ENCODE data around the gene ILK. TPM values are rescaled to one million over a fixed set of nuclear protein-coding genes. Genes with fewer than 3 reads are reported as not detected.

ILK gene
- total RNA-seq, 1 experiment from 2014 or later, result 73.5 TPM

GRCh38 chr11:6646918-6647679 lies 43.5 kb downstream of the ILK start:
- ChIA-PET CTCF (no interaction called here), POLR2A (no interaction called here), RAD21 (ENCODE audit: low non-redundant PET in 1 of 2, low total read pairs in 2 of 2, uncharacterized antibody in 2 of 2, unreplicated experiment in 2 of 2) (no interaction called here)
- no peaks in the 10 kb centered on the region for H3K36me3 ChIP-seq (ENCODE audit: control insufficient read depth in 1 of 2, insufficient read depth in 2 of 2, low read length in 2 of 2)
- intact Hi-C loops (cut with micrococcal nuclease), result no loop called here
- H3K9ac ChIP-seq (ENCODE audit: low read length), result no peak overlapping the region
- H3K4me1 ChIP-seq (ENCODE audit: control insufficient read depth in 1 of 2, insufficient read depth in 2 of 2, low read length in 2 of 2), result peaks cover 0 to 7% of the 10 kb centered on the region in 2 experiments; a peak in 2 of 4 replicates
- H3K4me2 ChIP-seq (ENCODE audit: low read length), result no peak overlapping the region
- H3K27me3 ChIP-seq (ENCODE audit: insufficient read depth, low read length), result peaks cover 32% of the 10 kb centered on the region; the same call in 1 of the 2 replicates
- H3K79me2 ChIP-seq (ENCODE audit: insufficient read depth, low read length), result no peaks in the 10 kb centered on the region
- H4K20me1 ChIP-seq (ENCODE audit: insufficient read depth), result no peaks in the 10 kb centered on the region
- H3K9me2 ChIP-seq (ENCODE audit: insufficient read depth), result no peaks in the 10 kb centered on the region
- no peak overlapping the region for H3K4me3 ChIP-seq (replicated peaks in 1 of 2; ENCODE audit: low read depth in 1 of 2, low read length in 2 of 2)
- H3K9me3 ChIP-seq (ENCODE audit: control insufficient read depth in 1 of 2, insufficient read depth in 1 of 2, low read depth in 1 of 2, low read length in 2 of 2), result no peaks in the 10 kb centered on the region
- no peak overlapping the region for H3K27ac ChIP-seq (ENCODE audit: low read depth, low read length)
- TF ChIP-seq EZH2 (IDR thresholded peaks at IDR 0.05), result no peak
- no peak for TF ChIP-seq ELF1 (IDR thresholded peaks at IDR 0.05; ENCODE audit: borderline replicate concordance, low read depth)
- TF ChIP-seq CBX3 (IDR thresholded peaks at IDR 0.05; ENCODE audit: low read depth), result no peak
- TF ChIP-seq CEBPB (IDR thresholded peaks at IDR 0.05; ENCODE audit: low read depth), result no peak
- no peak for TF ChIP-seq SP1 (IDR thresholded peaks at IDR 0.05; ENCODE audit: low read depth)
- TF ChIP-seq, protein P1, sequence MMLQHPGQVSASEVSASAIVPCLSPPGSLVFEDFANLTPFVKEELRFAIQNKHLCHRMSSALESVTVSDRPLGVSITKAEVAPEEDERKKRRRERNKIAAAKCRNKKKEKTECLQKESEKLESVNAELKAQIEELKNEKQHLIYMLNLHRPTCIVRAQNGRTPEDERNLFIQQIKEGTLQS (IDR thresholded peaks at IDR 0.05), result no peak
- no peak for TF ChIP-seq TCF7L2 (IDR thresholded peaks at IDR 0.05; ENCODE audit: borderline replicate concordance, extremely low read depth, insufficient read depth, insufficient read length)
- no peak for TF ChIP-seq RAD21 (IDR thresholded peaks at IDR 0.05; ENCODE audit: low read depth)
- TF ChIP-seq SIN3A (IDR thresholded peaks at IDR 0.05; ENCODE audit: low read depth), result no peak
- no peak for TF ChIP-seq JUND (IDR thresholded peaks at IDR 0.05)
- TF ChIP-seq POLR2A (IDR thresholded peaks at IDR 0.05; ENCODE audit: borderline replicate concordance, extremely low read depth, insufficient read depth, insufficient read length), result no peak
- no peak for TF ChIP-seq FOSL1 (IDR thresholded peaks at IDR 0.05; ENCODE audit: low read depth)
- no peak for TF ChIP-seq MAX (IDR thresholded peaks at IDR 0.05)
- no peak for TF ChIP-seq EZH2phosphoT487 (IDR thresholded peaks at IDR 0.05; ENCODE audit: borderline replicate concordance)
- no peak for TF ChIP-seq ZNF274 (IDR thresholded peaks at IDR 0.05; ENCODE audit: low read depth, low read length)
- TF ChIP-seq, protein P2, sequence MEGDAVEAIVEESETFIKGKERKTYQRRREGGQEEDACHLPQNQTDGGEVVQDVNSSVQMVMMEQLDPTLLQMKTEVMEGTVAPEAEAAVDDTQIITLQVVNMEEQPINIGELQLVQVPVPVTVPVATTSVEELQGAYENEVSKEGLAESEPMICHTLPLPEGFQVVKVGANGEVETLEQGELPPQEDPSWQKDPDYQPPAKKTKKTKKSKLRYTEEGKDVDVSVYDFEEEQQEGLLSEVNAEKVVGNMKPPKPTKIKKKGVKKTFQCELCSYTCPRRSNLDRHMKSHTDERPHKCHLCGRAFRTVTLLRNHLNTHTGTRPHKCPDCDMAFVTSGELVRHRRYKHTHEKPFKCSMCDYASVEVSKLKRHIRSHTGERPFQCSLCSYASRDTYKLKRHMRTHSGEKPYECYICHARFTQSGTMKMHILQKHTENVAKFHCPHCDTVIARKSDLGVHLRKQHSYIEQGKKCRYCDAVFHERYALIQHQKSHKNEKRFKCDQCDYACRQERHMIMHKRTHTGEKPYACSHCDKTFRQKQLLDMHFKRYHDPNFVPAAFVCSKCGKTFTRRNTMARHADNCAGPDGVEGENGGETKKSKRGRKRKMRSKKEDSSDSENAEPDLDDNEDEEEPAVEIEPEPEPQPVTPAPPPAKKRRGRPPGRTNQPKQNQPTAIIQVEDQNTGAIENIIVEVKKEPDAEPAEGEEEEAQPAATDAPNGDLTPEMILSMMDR (IDR thresholded peaks at IDR 0.05 in 2 of 3, conservative IDR thresholded peaks at IDR 0.05 in 1 of 3; ENCODE audit: borderline replicate concordance in 1 of 3, insufficient read depth in 1 of 3, low read depth in 2 of 3, low read length in 2 of 3), result no peak
- TF ChIP-seq EGR1 (IDR thresholded peaks at IDR 0.05; ENCODE audit: low read depth), result no peak
- TF ChIP-seq SRF (IDR thresholded peaks at IDR 0.05; ENCODE audit: low read depth), result no peak
- TF ChIP-seq POLR2AphosphoS5 (IDR thresholded peaks at IDR 0.05; ENCODE audit: low read depth, low read length), result no peak
- TF ChIP-seq ZFX (IDR thresholded peaks at IDR 0.05), result no peak
- no peak overlapping the region for H2AFZ ChIP-seq (ENCODE audit: low read depth, low read length, poor library complexity, severe bottlenecking)
- ATAC-seq (no peak), DNase-seq (ENCODE audit: low read depth, low spot score) (no peak)
- no TSS peak for BruUV-seq (replicated peaks)

Measured in HCT116 (cell line).